ENCODE results near the gene FMNL3. TPM values are rescaled to one million over a fixed set of nuclear protein-coding genes. Genes with fewer than 3 reads are reported as not detected.

The FMNL3 gene
- total and polyA plus RNA-seq, 2 of the 8 experiments (the other 6 are each of a cell fraction or from before 2014, with no cell fraction given), result 8.6 to 29.0 TPM

DNA sequence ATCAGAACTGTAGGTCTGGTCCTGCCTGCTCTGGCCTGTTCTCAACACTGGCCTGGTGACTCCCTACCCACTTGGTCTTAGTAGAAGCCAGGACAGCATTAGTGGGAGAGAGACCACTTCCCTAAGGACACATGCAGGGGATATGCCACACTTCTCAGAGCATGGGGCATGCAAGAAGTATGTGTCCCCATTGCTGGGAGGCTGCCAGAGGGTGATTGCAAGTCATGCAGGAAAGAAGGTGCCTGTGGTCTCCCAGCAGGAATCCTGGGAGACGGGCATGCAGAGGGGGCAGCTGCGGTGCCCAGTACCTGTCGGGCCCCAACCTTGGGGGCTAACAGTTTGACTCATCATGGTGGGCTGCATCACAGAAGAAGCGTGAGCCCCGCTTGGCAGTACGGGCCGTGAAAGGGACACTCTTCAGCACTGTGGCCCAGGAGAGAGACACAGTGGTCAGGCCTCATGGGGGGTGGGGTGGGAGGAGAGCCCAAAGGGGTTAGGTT is 60.8 kb downstream of the FMNL3 start:
- H2BK20ac ChIP-seq (ENCODE audit: low read length), result no peak overlapping the region
- no peak overlapping the region for H3K4me3 ChIP-seq (ENCODE audit: extremely low read depth in 1 of 4, insufficient read depth in 2 of 4, low read depth in 3 of 4, low read length in 4 of 4)
- H3K18ac ChIP-seq (ENCODE audit: extremely low read depth, low read length), result no peak overlapping the region
- 95% methylated on average over 7 of the region's 7 CpGs; no CpG with 5 or more reads in 1 of the 2 experiments for WGBS, 2 experiments (ENCODE audit: extremely low coverage in 1 of 2, insufficient coverage in 1 of 2, insufficient read length in 1 of 2, insufficient replicate concordance in 2 of 2, low coverage in 1 of 2, low lambda C conversion rate in 2 of 2, missing lambda C conversion rate in 1 of 2)
- CTCF ChIA-PET (ENCODE audit: partially characterized antibody), result interaction anchor here (1.0 to 12.7 kb wide), 9 partner anchors 11 to 118 kb away, joined by 3 to 222 read pairs (median 14); partner anchors contain the start of gene FMNL3
- POLR2A ChIA-PET (ENCODE audit: partially characterized antibody), result interaction anchor here (1.1 to 1.3 kb wide), 3 partner anchors 10 to 95 kb away, joined by 3 to 10 read pairs (median 6); partner anchors contain the start of gene TMBIM6
- H3K4me1 ChIP-seq (replicated peaks in 1 of 4; ENCODE audit: control insufficient read depth in 3 of 4, insufficient read depth in 4 of 4, low read length in 3 of 4), result no peaks in the 10 kb centered on the region
- no peak overlapping the region for H4K91ac ChIP-seq (replicated peaks; ENCODE audit: insufficient read length, low read length)
- H3K4me2 ChIP-seq (ENCODE audit: insufficient read depth in 1 of 2, low read depth in 2 of 2, low read length in 2 of 2), result no peak overlapping the region
- FAIRE-seq (no peak), DNase-seq (ENCODE audit: low read depth in 1 of 2, low spot score in 2 of 2) (no peak)
- H3K9me3 ChIP-seq (ENCODE audit: insufficient read depth in 2 of 2, low read depth in 1 of 2, low read length in 1 of 2), result no peaks in the 10 kb centered on the region
- no peak overlapping the region for H2BK15ac ChIP-seq (ENCODE audit: low read length)
- no peak overlapping the region for H2AFZ ChIP-seq (ENCODE audit: low read length)
- no peaks in the 10 kb centered on the region for H3K79me2 ChIP-seq (ENCODE audit: control insufficient read depth in 1 of 2, insufficient read depth in 2 of 2, low read length in 2 of 2)
- H3K56ac ChIP-seq (replicated peaks; ENCODE audit: insufficient read length, low read depth, low read length), result no peak overlapping the region
- H4K20me1 ChIP-seq (replicated peaks in 1 of 2; ENCODE audit: control insufficient read depth in 1 of 2, insufficient read depth in 2 of 2, low read length in 2 of 2), result peaks cover 0 to 10% of the 10 kb centered on the region in 2 experiments
- H3K79me1 ChIP-seq (ENCODE audit: low read depth, low read length), result no peaks in the 10 kb centered on the region
- no peak overlapping the region for H3K14ac ChIP-seq (ENCODE audit: insufficient read length)
- no peaks in the 10 kb centered on the region for H3K27me3 ChIP-seq (replicated peaks in 1 of 4; ENCODE audit: control insufficient read depth in 3 of 4, extremely low read depth in 1 of 4, insufficient read depth in 3 of 4, low read length in 3 of 4)
- no peak overlapping the region for H4K5ac ChIP-seq (ENCODE audit: insufficient read length, low read depth, low read length)
- no peak overlapping the region for H3K23ac ChIP-seq (ENCODE audit: insufficient read length)
- no peak overlapping the region for H2BK12ac ChIP-seq (ENCODE audit: low read depth, low read length)
- no peak overlapping the region for H3K9ac ChIP-seq (replicated peaks in 1 of 4; ENCODE audit: extremely low read depth in 1 of 4, low read depth in 3 of 4, low read length in 3 of 4)
- peaks cover 15 to 58% (median 41%) of the 10 kb centered on the region in 4 experiments for H3K36me3 ChIP-seq (ENCODE audit: control insufficient read depth in 2 of 4, insufficient read depth in 4 of 4, low read length in 3 of 4)
- H2AK5ac ChIP-seq (ENCODE audit: low read depth, low read length), result no peak overlapping the region
- H3K23me2 ChIP-seq (ENCODE audit: low read depth, low read length), result no peaks in the 10 kb centered on the region
- H4K8ac ChIP-seq (ENCODE audit: extremely low read depth, insufficient read depth, low read length), result no peak overlapping the region; the same call in 1 of the 2 replicates
- H3K4ac ChIP-seq (replicated peaks; ENCODE audit: insufficient read length, low read depth, low read length), result no peak overlapping the region
- H3K27ac ChIP-seq (ENCODE audit: low read depth, low read length), result no peak overlapping the region
- no peak overlapping the region for H2BK5ac ChIP-seq (ENCODE audit: low read depth, low read length)
- no peak for TF ChIP-seq CREB1 (IDR thresholded peaks at IDR 0.05)
- TF ChIP-seq, protein P1, sequence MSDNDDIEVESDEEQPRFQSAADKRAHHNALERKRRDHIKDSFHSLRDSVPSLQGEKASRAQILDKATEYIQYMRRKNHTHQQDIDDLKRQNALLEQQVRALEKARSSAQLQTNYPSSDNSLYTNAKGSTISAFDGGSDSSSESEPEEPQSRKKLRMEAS (IDR thresholded peaks at IDR 0.05), result no peak
- no peak for TF ChIP-seq GTF2F1 (IDR thresholded peaks at IDR 0.05; ENCODE audit: borderline replicate concordance, low read depth, low read length)
- TF ChIP-seq NRF1 (IDR thresholded peaks at IDR 0.05; ENCODE audit: low read depth, low read length), result no peak
- TF ChIP-seq POLR2A (IDR thresholded peaks at IDR 0.05; ENCODE audit: control extremely low read depth in 1 of 2, low read depth in 2 of 2, low read length in 2 of 2), result no peak
- no peak for TF ChIP-seq SIX5 (IDR thresholded peaks at IDR 0.05; ENCODE audit: low read depth, low read length)
- TF ChIP-seq EGR1 (IDR thresholded peaks at IDR 0.05; ENCODE audit: borderline replicate concordance, low read depth, low read length), result no peak
- no peak for TF ChIP-seq ZNF274 (IDR thresholded peaks at IDR 0.05; ENCODE audit: borderline replicate concordance, extremely low read depth, low read length)
- no peak for TF ChIP-seq RNF2 (IDR thresholded peaks at IDR 0.05; ENCODE audit: borderline replicate concordance, low read depth, low read length, missing control alignments, poor library complexity, severe bottlenecking)
- H2BK120ac ChIP-seq (replicated peaks; ENCODE audit: low read depth, low read length), result no peak overlapping the region

Data from H1 (cell line).